Measurements from ENCODE around the gene PKNOX2.

DNA sequence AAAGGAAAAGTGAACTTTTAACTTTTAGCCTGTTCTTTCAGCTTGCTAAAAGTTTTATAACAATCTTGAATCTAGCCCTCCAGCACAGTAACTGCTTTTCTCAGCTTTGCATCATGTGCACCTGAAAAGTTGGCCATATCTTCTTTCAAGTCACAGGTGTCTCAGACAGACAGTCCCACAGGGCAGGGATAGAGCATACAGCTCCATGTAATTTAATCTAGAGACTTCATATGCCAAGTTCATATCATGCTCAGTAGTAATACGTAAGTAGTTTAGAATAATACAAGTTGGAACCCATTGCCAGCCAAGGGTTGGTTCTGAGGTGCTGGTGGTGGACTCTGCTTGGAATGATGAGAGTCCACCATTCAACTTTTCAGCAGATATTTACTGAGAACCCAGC, 68.6 kb downstream of the PKNOX2 start:
- TF ChIP-seq SPI1 (IDR thresholded peaks at IDR 0.05; ENCODE audit: borderline replicate concordance, low read depth): no peak
- TF ChIP-seq, protein P1, sequence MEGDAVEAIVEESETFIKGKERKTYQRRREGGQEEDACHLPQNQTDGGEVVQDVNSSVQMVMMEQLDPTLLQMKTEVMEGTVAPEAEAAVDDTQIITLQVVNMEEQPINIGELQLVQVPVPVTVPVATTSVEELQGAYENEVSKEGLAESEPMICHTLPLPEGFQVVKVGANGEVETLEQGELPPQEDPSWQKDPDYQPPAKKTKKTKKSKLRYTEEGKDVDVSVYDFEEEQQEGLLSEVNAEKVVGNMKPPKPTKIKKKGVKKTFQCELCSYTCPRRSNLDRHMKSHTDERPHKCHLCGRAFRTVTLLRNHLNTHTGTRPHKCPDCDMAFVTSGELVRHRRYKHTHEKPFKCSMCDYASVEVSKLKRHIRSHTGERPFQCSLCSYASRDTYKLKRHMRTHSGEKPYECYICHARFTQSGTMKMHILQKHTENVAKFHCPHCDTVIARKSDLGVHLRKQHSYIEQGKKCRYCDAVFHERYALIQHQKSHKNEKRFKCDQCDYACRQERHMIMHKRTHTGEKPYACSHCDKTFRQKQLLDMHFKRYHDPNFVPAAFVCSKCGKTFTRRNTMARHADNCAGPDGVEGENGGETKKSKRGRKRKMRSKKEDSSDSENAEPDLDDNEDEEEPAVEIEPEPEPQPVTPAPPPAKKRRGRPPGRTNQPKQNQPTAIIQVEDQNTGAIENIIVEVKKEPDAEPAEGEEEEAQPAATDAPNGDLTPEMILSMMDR (IDR thresholded peaks at IDR 0.05; ENCODE audit: insufficient read depth, low read length): no peak
